Neural cell (in vitro differentiated cells): ENCODE measurements around the gene PGA4.
"Not testable (repeated sequence)": the region's sequence is repeated elsewhere in the genome, so short reads cannot be mapped to it uniquely, and the experiment has no call there.

Experiments used
- CTCF ChIP-seq: fragments of 450-650 bp; IDR thresholded peaks from 2 replicates; pipeline ENCODE4 v1.5.1; 2014; ENCODE audit warnings: antibody characterized with exemption, mild to moderate bottlenecking, moderate library complexity; ENCODE audit not compliant: poor library complexity, severe bottlenecking
- EZH2 ChIP-seq: fragments of 200-600, 300-800 bp; shearing (Covaris generic), sonication (generic); IDR thresholded peaks from 2 replicates; pipeline ENCODE4 v1.6.1; 2014; ENCODE audit warnings: antibody characterized with exemption, low read length, borderline replicate concordance, mild to moderate bottlenecking; ENCODE audit not compliant: insufficient read depth, poor library complexity, severe bottlenecking

GRCh38 chr11:61231033-61231432 is 8.9 kb downstream of the PGA4 start:
- not testable (repeated sequence) for TF ChIP-seq EZH2, CTCF
